Esophagus mucosa (tissue), 1 donor: Measurements from ENCODE around the gene MEF2B. TPM values are rescaled to one million over a fixed set of nuclear protein-coding genes. Genes with fewer than 3 reads are reported as not detected.
A peak's percentile ranks its signal among the peaks of the same experiment; 100 is the strongest.
"Not testable (repeated sequence)": the region's sequence is repeated elsewhere in the genome, so short reads cannot be mapped to it uniquely, and the experiment has no call there.

Source experiments
- ATAC-seq: fragments of 200-7000 bp; cut with Tn5 transposase; one replicate; pipeline ENCODE4 v1.9.1; 2020
- total RNA-seq: library from RNA; stranded (reverse); gene quantifications from one replicate; pipeline ENCODE4 v1.2.4, GENCODE V29; 2023
- donor health status: DM: yes; HTN: yes; CAD: no.

MEF2B gene
- total RNA-seq, 1 donor from 2014 or later: 1.4 TPM

- peak; percentile 15 for ATAC-seq
Measured at GRCh38 chr19:19154768-19155494, 15.1 kb downstream of the MEF2B start.

DNA sequence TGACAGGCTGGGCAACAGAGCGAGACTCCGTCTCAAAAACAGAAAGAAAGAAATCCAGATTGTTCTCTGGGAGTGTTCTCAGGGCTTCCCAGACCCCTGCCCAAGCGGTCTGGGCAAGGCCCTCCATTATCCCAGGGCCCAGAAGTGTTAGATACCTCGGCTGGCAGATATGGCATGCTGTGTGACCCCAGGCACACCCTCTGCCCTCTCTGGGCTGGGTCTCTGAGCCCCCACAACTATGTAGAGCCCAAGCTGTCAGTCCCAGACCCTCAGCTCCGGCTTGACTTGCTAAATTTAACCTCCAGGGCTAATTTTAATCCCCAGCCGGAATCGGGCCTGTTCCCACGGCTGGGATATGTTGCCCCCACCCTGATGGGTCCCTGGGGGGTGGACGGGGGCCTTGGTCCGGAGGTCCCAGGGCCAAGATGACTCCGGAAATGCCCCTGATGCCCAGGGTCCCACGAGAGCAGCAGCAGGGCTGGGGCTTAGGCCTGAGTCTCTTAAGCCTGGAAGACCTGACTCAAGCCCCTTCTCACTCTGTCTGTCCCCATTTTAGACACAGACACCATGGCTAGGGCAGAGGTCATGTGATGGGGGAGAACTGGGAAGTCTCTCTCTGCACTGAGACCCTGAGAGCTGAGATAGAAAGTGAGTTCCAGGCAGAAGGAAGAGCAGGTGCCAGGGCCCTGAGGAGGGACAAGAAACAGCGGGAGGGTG is 17.2 kb downstream of the MEF2B start:
- no peak for ATAC-seq

- ATAC-seq: peak; percentile 23
Measured at GRCh38 chr19:19151418-19151817, 18.6 kb downstream of the MEF2B start.

- ATAC-seq: no peak
Measured at GRCh38 chr19:19149435-19149834, 20.6 kb downstream of the MEF2B start.

GRCh38 chr19:19148504-19148903 is 21.6 kb downstream of the MEF2B start:
- not testable (repeated sequence) for ATAC-seq

DNA sequence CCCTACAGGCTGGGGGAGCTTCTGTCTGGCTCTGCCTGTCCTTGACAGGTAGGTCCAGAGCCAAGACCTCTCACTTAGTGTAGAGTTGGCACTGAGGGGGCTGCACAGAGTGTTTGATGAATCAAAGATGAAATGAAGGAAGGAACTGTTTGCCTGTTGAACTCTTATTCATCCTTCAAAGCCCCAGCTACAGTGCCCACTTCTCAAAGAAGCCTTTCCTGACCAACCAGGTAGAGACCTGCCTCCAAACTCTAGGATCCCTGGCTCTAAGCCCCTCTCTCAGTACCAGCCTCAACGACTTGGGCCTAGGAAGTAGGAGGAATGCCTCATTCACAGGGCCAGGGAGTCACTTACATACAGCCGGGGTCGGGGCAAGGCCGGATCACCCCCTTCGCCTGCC is 22.7 kb downstream of the MEF2B start:
- no peak for ATAC-seq

DNA sequence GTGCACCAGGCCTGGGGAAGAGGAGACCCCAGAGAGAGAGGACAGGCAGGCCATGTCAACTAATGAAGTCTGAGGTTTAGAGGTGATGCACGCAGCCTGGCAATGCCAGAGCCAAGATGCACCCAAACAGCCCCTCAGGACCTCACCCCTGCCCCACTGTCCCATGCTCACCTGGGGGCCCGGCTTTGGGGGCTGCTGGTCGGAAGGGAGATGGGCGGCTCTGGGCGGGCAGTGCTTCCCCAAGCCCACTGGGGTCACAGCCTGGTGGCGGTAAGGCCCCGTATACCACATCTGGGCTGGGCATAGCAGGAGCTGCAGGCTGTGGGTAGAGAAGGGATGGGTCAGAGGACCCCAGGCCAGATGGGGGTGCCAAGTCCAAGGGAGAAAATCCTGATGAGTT is 23.2 kb downstream of the MEF2B start:
- ATAC-seq: peak; percentile 5

- ATAC-seq: peak; percentile 87
Measured at GRCh38 chr19:19145684-19146608, 24.1 kb downstream of the MEF2B start.

GRCh38 chr19:19145281-19145680 is 24.8 kb downstream of the MEF2B start:
- no peak for ATAC-seq

DNA sequence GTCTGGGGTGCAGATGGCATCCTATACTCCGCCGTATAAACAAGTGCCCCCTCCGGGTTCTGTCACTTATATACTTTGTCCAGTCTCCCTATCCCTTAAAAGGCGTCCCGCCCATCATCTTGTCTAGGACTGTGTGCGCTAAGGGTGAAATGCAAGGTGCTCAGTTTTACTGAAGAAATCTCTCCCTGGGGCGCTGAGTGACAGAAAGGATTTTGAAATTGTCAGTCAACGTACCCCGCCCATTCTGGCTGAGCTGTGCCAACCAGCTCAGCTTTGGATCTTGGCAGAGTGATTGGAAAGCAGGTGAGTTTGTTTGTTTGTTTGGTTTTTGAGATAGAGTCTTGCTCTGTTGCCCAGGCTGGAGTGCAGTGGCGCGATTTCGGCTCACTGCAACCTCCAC is 27.7 kb downstream of the MEF2B start:
- ATAC-seq: no peak

GRCh38 chr19:19140476-19140875 is 29.6 kb downstream of the MEF2B start:
- no peak for ATAC-seq

GRCh38 chr19:19139876-19140229 is 30.2 kb downstream of the MEF2B start:
- no peak for ATAC-seq

DNA sequence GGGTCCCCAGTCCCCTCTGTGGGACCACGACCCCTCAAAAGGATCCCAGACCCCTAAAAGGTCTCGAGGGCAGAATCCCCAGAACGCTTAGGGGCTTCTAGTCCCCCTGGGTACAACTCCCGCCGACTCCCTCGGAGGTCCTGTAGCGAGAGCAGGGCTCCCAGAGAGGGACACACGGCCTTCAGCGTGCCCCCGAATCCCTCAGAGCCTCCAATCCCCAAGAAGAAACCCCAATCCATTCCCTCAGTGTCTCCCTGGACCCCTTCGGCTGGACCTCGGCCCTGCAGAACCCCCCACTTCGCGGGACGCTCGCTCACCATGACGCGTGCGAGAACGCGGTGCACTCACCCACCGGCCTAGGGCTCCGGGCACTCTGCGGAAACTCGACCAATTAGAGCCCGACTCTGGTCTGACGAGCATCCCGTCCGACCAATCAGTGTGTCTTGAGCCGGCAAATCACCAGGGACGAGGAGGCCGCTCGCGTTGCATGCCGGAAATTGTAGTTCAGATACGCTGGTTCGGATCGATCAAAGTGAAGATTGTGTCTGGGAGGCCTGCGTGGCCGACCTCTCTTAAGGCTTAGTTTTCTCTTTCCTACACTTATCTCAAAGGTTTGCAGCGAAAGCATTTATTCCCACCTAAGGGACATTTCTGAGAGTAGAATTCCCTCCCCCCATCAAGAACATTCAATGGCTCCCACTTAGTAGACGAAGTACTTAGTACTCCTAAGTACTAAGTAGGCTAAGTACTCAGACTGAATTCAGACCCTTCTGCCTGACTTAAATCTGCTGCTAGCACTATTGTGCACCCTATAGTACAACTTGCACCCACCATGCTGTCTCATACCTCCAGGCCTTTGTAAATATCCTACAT is 31.7 kb downstream of the MEF2B start, which contains the start of gene TMEM161A:
TSS of gene TMEM161A (minus strand) at position 370 of the 873 bp plus-strand sequence. CDS start at position 320, 50 bp downstream.
- peak; percentile 98 for ATAC-seq

DNA sequence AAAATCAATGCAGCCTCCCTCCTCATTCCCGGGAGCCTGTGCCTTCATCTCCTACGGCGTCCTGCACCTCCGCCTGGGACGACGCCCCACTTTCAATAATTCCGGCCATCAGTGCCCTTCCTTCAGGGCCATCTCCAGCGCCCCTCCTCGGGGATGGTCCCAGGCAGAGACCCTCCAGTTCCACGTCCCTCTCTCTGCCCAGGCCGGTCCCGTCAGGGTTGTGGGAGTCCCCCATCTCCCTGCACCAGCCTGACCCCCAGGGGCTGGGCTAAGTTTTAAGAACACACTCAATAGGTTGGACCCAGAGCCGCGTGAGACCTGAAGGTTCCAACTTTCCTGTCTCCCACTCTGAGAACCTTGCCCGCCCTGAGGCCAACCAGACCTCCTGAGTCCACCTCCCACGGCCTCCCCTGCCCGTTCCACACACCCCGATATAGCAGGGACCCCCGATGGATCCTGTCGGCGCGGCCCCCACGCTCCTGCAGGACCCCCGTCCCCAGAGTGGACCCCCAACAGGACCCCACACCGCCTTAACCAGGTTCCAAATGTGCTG is 32.4 kb downstream of the MEF2B start:
- peak; percentile 9 for ATAC-seq

DNA sequence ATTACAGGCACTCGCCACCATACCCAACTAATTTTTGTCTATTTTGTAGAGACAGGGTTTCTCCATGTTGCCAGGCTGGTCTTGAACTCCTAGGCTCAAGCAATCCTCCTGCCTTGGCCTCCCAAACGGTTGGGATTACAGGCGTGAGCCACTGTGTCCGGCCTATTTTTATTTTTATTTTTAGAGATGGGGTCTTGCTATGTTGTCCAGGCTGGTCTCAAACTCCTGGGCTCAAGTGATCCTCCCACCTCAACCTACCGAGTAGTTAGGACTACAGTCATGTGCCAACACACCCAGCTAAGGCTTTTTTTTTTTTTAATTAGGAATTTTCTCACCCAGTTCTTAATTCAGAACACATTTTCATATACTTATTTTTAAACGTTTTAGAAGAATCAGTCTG is 34.4 kb downstream of the MEF2B start:
- not testable (repeated sequence) for ATAC-seq

DNA sequence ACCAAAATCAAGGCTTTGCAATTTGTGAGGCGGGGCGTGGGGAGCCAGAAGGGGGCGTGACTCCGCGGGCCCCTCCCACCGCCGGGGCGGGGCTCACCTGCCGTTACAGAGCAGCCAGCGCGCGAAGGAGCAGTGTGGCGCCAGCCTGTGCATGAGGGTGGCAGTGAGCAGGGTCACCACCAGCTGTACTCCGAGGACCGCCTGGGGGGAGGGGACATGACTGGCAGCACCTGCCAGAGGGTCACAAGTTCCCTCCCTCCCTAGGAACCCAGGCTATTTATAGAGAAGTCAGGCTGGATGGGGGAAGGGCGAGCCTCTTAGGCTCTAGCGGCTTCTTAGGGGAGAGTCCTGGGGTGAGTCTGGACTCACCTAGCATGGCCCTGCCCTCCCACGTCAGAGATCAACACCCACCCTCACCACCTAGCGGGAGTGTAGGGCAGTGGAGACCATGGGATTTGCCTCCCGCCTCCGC is 35.3 kb downstream of the MEF2B start:
- no peak for ATAC-seq

GRCh38 chr19:19133985-19134384 is 36.1 kb downstream of the MEF2B start:
- ATAC-seq: no peak

GRCh38 chr19:19132912-19133311 is 37.2 kb downstream of the MEF2B start:
- no peak for ATAC-seq

DNA sequence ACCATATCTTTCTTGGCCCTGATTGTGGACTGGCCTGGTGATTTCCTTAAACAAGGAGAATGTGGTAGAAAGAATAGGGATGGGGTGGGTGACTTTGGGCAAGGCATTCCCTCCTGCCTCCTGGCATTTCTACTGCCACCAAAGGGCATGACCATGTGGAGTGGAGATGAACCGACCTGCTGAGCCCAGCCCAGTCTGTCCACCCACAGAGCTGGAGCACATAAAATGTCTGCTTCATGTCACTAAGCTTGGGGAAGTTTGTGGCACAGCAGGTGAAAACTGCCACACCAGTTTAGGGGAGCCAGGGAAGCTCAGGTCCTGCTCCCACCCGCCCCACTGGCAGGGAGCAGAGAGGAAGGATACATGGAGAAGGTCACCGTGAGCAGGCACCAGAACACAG is 38.1 kb downstream of the MEF2B start:
- ATAC-seq: no peak

DNA sequence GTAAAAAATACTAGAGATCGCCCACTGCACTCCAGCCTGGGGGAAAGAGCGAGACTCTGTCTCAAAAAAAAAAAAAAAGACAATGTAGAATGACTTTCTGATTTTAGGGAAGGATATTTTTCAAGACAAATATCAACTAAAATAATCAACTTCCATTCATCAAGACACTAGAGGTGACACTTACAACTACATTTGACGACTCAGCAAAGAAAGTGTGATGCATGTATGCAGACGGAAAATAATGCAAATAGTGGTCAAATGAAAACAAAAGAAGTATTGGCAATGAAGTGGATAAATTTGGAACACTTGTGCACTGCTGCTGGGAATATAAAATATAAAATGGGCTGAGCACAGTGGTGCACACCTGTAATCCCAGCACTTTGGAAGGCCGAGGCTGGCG is 44.0 kb downstream of the MEF2B start:
- ATAC-seq: no peak

GRCh38 chr19:19123386-19123785 is 46.7 kb downstream of the MEF2B start:
- ATAC-seq: no peak

GRCh38 chr19:19122902-19123301 is 47.2 kb downstream of the MEF2B start:
- no peak for ATAC-seq
